CD4-positive, alpha-beta T cell (primary cell): ENCODE measurements around the gene RBP4. TPM values are rescaled to one million over a fixed set of nuclear protein-coding genes. Genes with fewer than 3 reads are reported as not detected.

ENCODE experiments used
- ATAC-seq: fragments of 200-7000 bp; cut with Tn5 transposase; one replicate; pipeline ENCODE4 v1.10.0; 2022; ENCODE audit warnings: mild to moderate bottlenecking; ENCODE audit not compliant: poor library complexity
- CTCF ChIA-PET: fragments of 350-600 bp; sonication (Branson Sonifier 250); formaldehyde crosslinking; loops from one replicate; lab custom pipeline; 2021; ENCODE audit warnings: antibody characterized with exemption, inconsistent platforms; lab: Charles Lee
- POLR2A ChIA-PET: fragments of 350-600 bp; sonication (Branson Sonifier 250); formaldehyde crosslinking; loops from one replicate; lab custom pipeline; 2021; ENCODE audit warnings: antibody characterized with exemption, inconsistent platforms; lab: Charles Lee
- DNase-seq, 14 experiments: peaks; one replicate each; pipeline ENCODE4 v3.0.0-alpha.2; 2013 to 2020; ENCODE audit warnings: mixed read lengths in 2 of 14
- H3K27ac ChIP-seq, 2 donors: one replicate each; pipeline versions ENCODE4 v1.5.1 to v1.7.0; 2013; ENCODE audit warnings: low read length in 2 of 2, low read depth in 1 of 2, mild to moderate bottlenecking in 1 of 2
- H3K27me3 ChIP-seq, 2 experiments: 1 replicate in 1 of 2; 2 replicates in 1 of 2; pipeline versions ENCODE4 v1.6.1 to v1.7.0; 2013; ENCODE audit warnings: low read length in 2 of 2, control low read depth in 1 of 2, mild to moderate bottlenecking in 1 of 2, moderate library complexity in 1 of 2; ENCODE audit not compliant: insufficient read depth in 2 of 2, control insufficient read depth in 1 of 2
- H3K36me3 ChIP-seq: one replicate; pipeline ENCODE4 v1.6.1; 2013; ENCODE audit warnings: low read length, control low read depth; ENCODE audit not compliant: insufficient read depth
- H3K4me1 ChIP-seq: one replicate; pipeline ENCODE4 v1.6.1; 2013; ENCODE audit warnings: low read length, control low read depth; ENCODE audit not compliant: insufficient read depth
- H3K4me3 ChIP-seq: one replicate; pipeline ENCODE4 v1.5.1; 2013; ENCODE audit warnings: mild to moderate bottlenecking, low read length, moderate library complexity
- H3K9me3 ChIP-seq, 2 experiments: 1 replicate in 1 of 2; 2 replicates in 1 of 2; pipeline versions ENCODE4 v1.6.1 to v1.7.0; 2013; ENCODE audit warnings: low read length in 2 of 2, mild to moderate bottlenecking in 2 of 2, control low read depth in 1 of 2, moderate library complexity in 1 of 2; ENCODE audit not compliant: control insufficient read depth in 1 of 2, insufficient read depth in 1 of 2
- H3K27ac Mint-ChIP-seq: one replicate; pipeline ENCODE4 v1.8.0; 2020; ENCODE audit warnings: mixed read lengths
- H3K27me3 Mint-ChIP-seq: one replicate; pipeline ENCODE4 v1.8.0; 2021; ENCODE audit warnings: mixed read lengths
- H3K36me3 Mint-ChIP-seq: one replicate; pipeline ENCODE4 v1.8.0; 2021; ENCODE audit warnings: low read depth, mixed read lengths
- H3K4me1 Mint-ChIP-seq: one replicate; pipeline ENCODE4 v1.8.0; 2021; ENCODE audit warnings: low read depth, mixed read lengths
- H3K4me3 Mint-ChIP-seq: one replicate; pipeline ENCODE4 v1.8.0; 2020; ENCODE audit warnings: mild to moderate bottlenecking, mixed read lengths
- H3K9me3 Mint-ChIP-seq: one replicate; pipeline ENCODE4 v1.8.0; 2020; ENCODE audit warnings: mixed read lengths
- intact Hi-C, 2 experiments: fragments of 100-400 bp; cut with DNase I in 1 of 2; cut with micrococcal nuclease in 1 of 2; formaldehyde crosslinking; loops; one replicate each; pipeline versions ENCODE4 v1.15.1 to v1.9.0; 2023 to 2025; cut with DNase I, micrococcal nuclease
- total RNA-seq, 174 experiments: library from RNA in 2 of 174; stranded (reverse) in 2 of 174; gene quantifications; one replicate each; pipeline ENCODE4 v1.2.3 and lab custom pipeline; 2021 to 2026
- TF ChIP-seq, protein P1 (sequence below): fragments of 200-600 bp; IDR thresholded peaks from one replicate; pipeline ENCODE4 v1.8.0; 2022; ENCODE audit warnings: antibody characterized with exemption, mild to moderate bottlenecking

Gene RBP4
- total RNA-seq, 2 experiments from 2014 or later: not detected

DNA sequence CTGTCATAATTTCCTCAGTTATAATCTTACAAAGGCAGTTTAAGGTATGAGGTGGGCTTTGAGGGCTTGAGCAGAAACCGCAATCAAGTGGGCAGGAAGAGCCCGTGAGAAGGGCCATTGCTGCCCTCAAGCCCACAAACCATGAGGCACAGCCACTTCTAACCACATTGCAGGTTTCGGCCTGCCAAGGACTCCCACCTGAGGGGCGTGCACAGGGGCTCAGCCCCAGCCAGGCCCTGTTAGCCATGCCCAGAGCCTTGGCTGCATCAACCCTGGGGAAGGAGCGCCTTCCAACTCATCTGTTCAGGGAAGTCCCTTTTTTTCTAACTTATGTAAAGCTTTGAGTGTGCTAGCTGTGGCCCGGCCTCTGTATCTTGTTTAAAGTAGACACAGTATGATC, 40.5 kb downstream of the RBP4 start:
- no peak overlapping the region for H3K4me3 Mint-ChIP-seq
- Histone ChIP-seq H3K9me3 (no peaks in the 10 kb centered on the region), H3K4me3 (no peak overlapping the region), H3K27ac (no peak overlapping the region), H3K27me3 (peaks cover 5% of the 10 kb centered on the region in 2 experiments), H3K4me1 (no peaks in the 10 kb centered on the region), H3K36me3 (no peaks in the 10 kb centered on the region)
- ChIA-PET POLR2A (no interaction called here), CTCF (no interaction called here)
- H3K36me3 Mint-ChIP-seq: no peaks in the 10 kb centered on the region
- TF ChIP-seq, protein P1, sequence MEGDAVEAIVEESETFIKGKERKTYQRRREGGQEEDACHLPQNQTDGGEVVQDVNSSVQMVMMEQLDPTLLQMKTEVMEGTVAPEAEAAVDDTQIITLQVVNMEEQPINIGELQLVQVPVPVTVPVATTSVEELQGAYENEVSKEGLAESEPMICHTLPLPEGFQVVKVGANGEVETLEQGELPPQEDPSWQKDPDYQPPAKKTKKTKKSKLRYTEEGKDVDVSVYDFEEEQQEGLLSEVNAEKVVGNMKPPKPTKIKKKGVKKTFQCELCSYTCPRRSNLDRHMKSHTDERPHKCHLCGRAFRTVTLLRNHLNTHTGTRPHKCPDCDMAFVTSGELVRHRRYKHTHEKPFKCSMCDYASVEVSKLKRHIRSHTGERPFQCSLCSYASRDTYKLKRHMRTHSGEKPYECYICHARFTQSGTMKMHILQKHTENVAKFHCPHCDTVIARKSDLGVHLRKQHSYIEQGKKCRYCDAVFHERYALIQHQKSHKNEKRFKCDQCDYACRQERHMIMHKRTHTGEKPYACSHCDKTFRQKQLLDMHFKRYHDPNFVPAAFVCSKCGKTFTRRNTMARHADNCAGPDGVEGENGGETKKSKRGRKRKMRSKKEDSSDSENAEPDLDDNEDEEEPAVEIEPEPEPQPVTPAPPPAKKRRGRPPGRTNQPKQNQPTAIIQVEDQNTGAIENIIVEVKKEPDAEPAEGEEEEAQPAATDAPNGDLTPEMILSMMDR: no peak
- no peaks in the 10 kb centered on the region for H3K4me1 Mint-ChIP-seq
- ATAC-seq (no peak), DNase-seq (no peak)
- peaks cover 17% of the 10 kb centered on the region for H3K27me3 Mint-ChIP-seq
- H3K27ac Mint-ChIP-seq: no peak overlapping the region
- H3K9me3 Mint-ChIP-seq: no peaks in the 10 kb centered on the region
- intact Hi-C loops: no loop called here

DNA sequence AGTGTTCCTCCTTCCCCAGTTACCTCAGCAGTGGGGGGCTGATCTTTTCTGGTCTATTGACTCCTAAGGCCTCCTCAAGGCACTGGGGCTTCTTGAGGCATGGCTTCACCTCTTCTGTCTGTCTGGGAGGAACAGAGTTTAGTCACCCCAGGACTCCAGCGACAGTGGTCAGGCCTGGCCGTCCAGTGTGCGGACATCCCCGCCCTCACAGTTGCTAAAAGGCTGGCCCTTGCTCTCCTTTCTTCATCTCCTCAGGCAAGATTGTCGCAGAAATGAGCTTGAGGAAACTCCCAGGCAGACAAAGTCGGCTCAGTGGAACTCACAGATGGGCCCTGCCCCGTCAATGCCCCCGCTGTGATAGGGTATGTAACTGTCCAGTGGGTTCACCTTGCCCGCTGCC, 41.5 kb downstream of the RBP4 start:
- Mint-ChIP-seq H3K4me1 (no peaks in the 10 kb centered on the region), H3K4me3 (no peak overlapping the region), H3K36me3 (no peaks in the 10 kb centered on the region), H3K9me3 (no peaks in the 10 kb centered on the region), H3K27ac (no peak overlapping the region), H3K27me3 (peaks cover 16% of the 10 kb centered on the region)
- Histone ChIP-seq H3K9me3 (no peaks in the 10 kb centered on the region), H3K27ac (no peak overlapping the region), H3K27me3 (peaks cover 5 to 10% of the 10 kb centered on the region in 2 experiments), H3K4me3 (no peak overlapping the region), H3K4me1 (no peaks in the 10 kb centered on the region), H3K36me3 (no peaks in the 10 kb centered on the region)
- ChIA-PET CTCF (no interaction called here), POLR2A (no interaction called here)
- no peak for ATAC-seq
- intact Hi-C loops: no loop called here
- TF ChIP-seq, protein P1: no peak
- DNase-seq: no peak

DNA sequence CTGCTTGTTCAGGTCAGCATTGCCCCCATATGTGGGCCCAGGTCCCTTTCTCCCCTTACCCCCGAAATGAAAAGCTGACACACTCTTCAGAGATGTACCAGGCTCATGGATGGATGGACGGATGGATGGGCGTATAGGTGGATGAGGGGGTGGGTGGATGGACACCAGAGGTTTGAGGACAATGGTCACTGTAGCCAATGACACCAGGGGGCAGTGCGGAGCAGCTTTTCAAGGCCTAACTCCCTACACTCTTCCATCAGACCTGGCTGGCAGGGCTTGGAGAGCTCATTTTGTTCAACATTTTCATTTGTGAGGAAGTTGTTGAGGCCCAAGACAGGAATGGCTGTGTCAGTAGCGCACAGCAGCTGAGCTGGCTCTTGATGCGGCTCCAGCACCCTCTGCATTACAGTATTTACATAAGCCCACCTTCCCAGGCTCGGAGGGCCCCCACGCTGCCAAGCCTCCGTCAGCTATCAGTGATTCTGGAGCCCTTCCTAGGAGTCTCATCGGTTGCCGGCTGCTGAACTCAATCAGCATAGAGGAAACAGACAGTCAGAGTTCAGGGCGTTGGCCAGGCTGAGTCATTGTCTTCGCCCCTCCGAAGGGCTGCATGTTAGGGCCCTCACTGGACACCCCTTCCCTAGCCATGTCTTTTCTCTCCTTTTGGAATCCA, 46.1 kb downstream of the RBP4 start:
- ATAC-seq (no peak), DNase-seq (peak in 11 of 14 experiments; percentile 5 to 64 (median 20))
- Mint-ChIP-seq H3K36me3 (no peaks in the 10 kb centered on the region), H3K4me3 (no peak overlapping the region), H3K27ac (no peak overlapping the region), H3K27me3 (peaks cover 19% of the 10 kb centered on the region), H3K9me3 (no peaks in the 10 kb centered on the region), H3K4me1 (no peaks in the 10 kb centered on the region)
- no peak overlapping the region for H3K4me3 ChIP-seq
- no peaks in the 10 kb centered on the region for H3K36me3 ChIP-seq
- ChIA-PET POLR2A (no interaction called here), CTCF (no interaction called here)
- H3K27ac ChIP-seq: no peak overlapping the region
- H3K4me1 ChIP-seq: no peaks in the 10 kb centered on the region
- intact Hi-C loops: loop anchor here (2.0 to 5.0 kb wide), 2 partner anchors 304 to 307 kb away; no protein-coding TSS in a partner anchor
- H3K9me3 ChIP-seq: no peaks in the 10 kb centered on the region
- peaks cover 5 to 6% of the 10 kb centered on the region in 2 experiments for H3K27me3 ChIP-seq
- TF ChIP-seq, protein P1: peak; percentile 39
